ENCODE measurements around the gene TAS2R31.
"Not testable (repeated sequence)": the region's sequence is repeated elsewhere in the genome, so short reads cannot be mapped to it uniquely, and the experiment has no call there.

DNA sequence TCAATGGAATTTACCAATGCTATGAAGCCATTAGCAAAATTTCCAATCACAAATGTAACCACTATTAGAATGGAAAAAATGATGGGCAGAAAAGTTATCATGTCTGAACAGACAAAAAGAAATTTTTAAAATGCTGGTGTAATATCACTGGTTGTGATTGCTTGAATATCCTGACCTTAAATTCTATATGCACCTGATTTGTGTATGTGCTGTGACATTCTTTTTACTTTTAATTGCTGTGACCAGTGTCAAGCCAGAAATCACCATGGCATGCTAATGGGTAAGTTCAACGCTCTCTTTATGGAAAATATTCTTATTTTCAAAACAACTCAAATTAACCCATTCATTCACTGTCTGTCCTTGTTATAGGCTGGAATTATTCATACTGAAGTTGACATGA is 31.0 kb upstream of the TAS2R31 start, which contains the start of gene TAS2R46:
- TF ChIP-seq POLR2A, POLR2AphosphoS5, EP300 (IDR thresholded peaks at IDR 0.05): not testable (repeated sequence)
- TF ChIP-seq, protein P1, sequence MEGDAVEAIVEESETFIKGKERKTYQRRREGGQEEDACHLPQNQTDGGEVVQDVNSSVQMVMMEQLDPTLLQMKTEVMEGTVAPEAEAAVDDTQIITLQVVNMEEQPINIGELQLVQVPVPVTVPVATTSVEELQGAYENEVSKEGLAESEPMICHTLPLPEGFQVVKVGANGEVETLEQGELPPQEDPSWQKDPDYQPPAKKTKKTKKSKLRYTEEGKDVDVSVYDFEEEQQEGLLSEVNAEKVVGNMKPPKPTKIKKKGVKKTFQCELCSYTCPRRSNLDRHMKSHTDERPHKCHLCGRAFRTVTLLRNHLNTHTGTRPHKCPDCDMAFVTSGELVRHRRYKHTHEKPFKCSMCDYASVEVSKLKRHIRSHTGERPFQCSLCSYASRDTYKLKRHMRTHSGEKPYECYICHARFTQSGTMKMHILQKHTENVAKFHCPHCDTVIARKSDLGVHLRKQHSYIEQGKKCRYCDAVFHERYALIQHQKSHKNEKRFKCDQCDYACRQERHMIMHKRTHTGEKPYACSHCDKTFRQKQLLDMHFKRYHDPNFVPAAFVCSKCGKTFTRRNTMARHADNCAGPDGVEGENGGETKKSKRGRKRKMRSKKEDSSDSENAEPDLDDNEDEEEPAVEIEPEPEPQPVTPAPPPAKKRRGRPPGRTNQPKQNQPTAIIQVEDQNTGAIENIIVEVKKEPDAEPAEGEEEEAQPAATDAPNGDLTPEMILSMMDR (IDR thresholded peaks at IDR 0.05): not testable (repeated sequence)
